Measurements from ENCODE around the gene SEMA3G.

DNA sequence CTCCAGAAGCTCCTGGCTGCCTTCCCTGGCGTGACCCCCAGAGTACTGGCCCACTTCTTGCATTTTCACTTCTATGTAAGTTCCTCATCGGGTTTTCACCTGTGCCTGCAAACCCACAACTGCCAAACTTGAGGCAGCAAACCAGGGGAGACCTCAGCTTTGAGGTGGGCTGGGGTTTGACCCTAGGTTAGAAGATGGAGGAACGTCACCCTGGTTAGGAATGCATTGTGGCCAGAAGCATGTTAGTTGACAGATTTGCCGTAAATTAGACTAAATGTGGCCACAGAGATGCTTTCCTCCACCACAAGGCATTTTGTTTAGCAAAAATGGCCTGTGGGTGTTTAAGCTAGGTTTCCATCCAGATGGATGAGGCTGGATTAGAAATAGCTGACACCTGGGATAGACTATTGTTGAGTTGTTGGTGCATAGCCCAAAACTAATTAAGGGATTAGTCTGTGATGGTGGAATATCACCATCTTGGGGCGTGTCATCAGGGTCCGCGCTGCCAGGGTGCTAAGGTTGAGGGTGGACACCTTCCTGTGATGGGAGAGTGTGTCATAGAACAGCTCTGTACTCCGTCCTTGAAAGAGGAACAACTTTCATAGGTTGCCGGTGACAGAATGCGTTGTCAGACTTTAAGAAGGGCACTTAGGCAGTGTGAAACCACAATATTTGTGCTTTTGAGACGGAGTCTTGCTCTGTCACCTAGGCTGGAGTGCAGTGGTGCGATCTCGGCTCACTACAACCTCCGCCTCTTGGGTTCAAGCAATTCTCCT lies 14.1 kb upstream of the SEMA3G start:
- TF ChIP-seq, protein P1, sequence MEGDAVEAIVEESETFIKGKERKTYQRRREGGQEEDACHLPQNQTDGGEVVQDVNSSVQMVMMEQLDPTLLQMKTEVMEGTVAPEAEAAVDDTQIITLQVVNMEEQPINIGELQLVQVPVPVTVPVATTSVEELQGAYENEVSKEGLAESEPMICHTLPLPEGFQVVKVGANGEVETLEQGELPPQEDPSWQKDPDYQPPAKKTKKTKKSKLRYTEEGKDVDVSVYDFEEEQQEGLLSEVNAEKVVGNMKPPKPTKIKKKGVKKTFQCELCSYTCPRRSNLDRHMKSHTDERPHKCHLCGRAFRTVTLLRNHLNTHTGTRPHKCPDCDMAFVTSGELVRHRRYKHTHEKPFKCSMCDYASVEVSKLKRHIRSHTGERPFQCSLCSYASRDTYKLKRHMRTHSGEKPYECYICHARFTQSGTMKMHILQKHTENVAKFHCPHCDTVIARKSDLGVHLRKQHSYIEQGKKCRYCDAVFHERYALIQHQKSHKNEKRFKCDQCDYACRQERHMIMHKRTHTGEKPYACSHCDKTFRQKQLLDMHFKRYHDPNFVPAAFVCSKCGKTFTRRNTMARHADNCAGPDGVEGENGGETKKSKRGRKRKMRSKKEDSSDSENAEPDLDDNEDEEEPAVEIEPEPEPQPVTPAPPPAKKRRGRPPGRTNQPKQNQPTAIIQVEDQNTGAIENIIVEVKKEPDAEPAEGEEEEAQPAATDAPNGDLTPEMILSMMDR (conservative IDR thresholded peaks at IDR 0.05 in 1 of 2, IDR thresholded peaks at IDR 0.05 in 1 of 2; ENCODE audit: low read depth in 1 of 2, low read length in 2 of 2), result no peak
- TF ChIP-seq EZH2 (IDR thresholded peaks at IDR 0.05; ENCODE audit: low read length, missing control alignments), result no peak
